GM19035 (cell line): Measurements from ENCODE around the gene PNPLA2.

Source experiments
- ATAC-seq: cut with Tn5 transposase; IDR thresholded peaks from one replicate; pipeline ENCODE4 v1.9.1; 2021; ENCODE audit not compliant: unreplicated experiment

Gene PNPLA2

GRCh38 chr11:786235-787083 lies 32.3 kb upstream of the PNPLA2 start:
- ATAC-seq = no peak

- no peak for ATAC-seq
Observed at GRCh38 chr11:787084-787675, 31.5 kb upstream of the PNPLA2 start.

- no peak for ATAC-seq
Observed at GRCh38 chr11:788009-788640, 30.6 kb upstream of the PNPLA2 start.

GRCh38 chr11:788953-789940 lies 29.5 kb upstream of the PNPLA2 start:
- no peak for ATAC-seq

- ATAC-seq = no peak
Observed at GRCh38 chr11:789943-790342, 28.8 kb upstream of the PNPLA2 start, which contains the start of gene CEND1. Gene CEND1, minus strand, starts transcription at chr11:790090. Its CDS starts 1,514 bp downstream, at chr11:788576.

GRCh38 chr11:790721-791564 lies 27.8 kb upstream of the PNPLA2 start:
- no peak for ATAC-seq

GRCh38 chr11:791658-792534 lies 26.8 kb upstream of the PNPLA2 start:
- ATAC-seq = no peak

GRCh38 chr11:792535-792821 lies 26.2 kb upstream of the PNPLA2 start:
- ATAC-seq = no peak

GRCh38 chr11:792873-793272 lies 25.8 kb upstream of the PNPLA2 start:
- ATAC-seq = no peak

GRCh38 chr11:793556-793955 lies 25.2 kb upstream of the PNPLA2 start:
- no peak for ATAC-seq

- no peak for ATAC-seq
Observed at GRCh38 chr11:794013-794765, 24.5 kb upstream of the PNPLA2 start.

GRCh38 chr11:794766-795633 lies 23.7 kb upstream of the PNPLA2 start:
- ATAC-seq = no peak

- no peak for ATAC-seq
Observed at GRCh38 chr11:795634-796564, 22.8 kb upstream of the PNPLA2 start.

- no peak for ATAC-seq
Observed at GRCh38 chr11:796565-797295, 22.0 kb upstream of the PNPLA2 start.

GRCh38 chr11:797296-798092 lies 21.2 kb upstream of the PNPLA2 start:
- ATAC-seq = peak; percentile 49
